AG04449 (cell line): ENCODE data around the gene CAPZB.

ENCODE experiments used
- CTCF ChIA-PET: fragments of 350-600 bp; formaldehyde crosslinking; extraction: SDS; loops from one replicate; lab custom pipeline; 2021; ENCODE audit warnings: antibody characterized with exemption; lab: Yijun Ruan, JAX
- POLR2A ChIA-PET: fragments of 400-600, 350-600 bp; formaldehyde crosslinking; extraction: SDS; loops from one replicate; lab custom pipeline; 2020; ENCODE audit warnings: antibody characterized with exemption, inconsistent platforms; lab: Yijun Ruan, JAX
- DNase-seq: peaks from one replicate; pipeline ENCODE4 v3.0.0-alpha.2; 2010; ENCODE audit warnings: low read depth, low spot score
- H3K4me3 ChIP-seq: 2 replicates; pipeline ENCODE4 v1.5.1; 2011; ENCODE audit warnings: low read depth, mild to moderate bottlenecking, control low read depth, low read length
- CTCF ChIP-seq: IDR thresholded peaks from one replicate; pipeline ENCODE4 v1.5.1; 2011; ENCODE audit warnings: mild to moderate bottlenecking, moderate library complexity, low read length, control low read depth, inconsistent platforms; ENCODE audit not compliant: insufficient read depth; ENCODE audit errors: missing control alignments

Gene CAPZB

GRCh38 chr1:19338323-19338762 is 147.0 kb downstream of the CAPZB start:
- POLR2A ChIA-PET, result no interaction called here
- TF ChIP-seq CTCF, result peak; percentile 19
- no peak for DNase-seq
- no peak overlapping the region for H3K4me3 ChIP-seq
- CTCF ChIA-PET, result interaction anchor here (0.9 to 13.5 kb wide), 5 partner anchors 10 to 322 kb away, joined by 3 to 178 read pairs (median 4); no protein-coding TSS in a partner anchor

GRCh38 chr1:19337289-19337688 is 148.1 kb downstream of the CAPZB start:
- TF ChIP-seq CTCF, result no peak
- ChIA-PET POLR2A (no interaction called here), CTCF (interaction anchor here (1.3 to 2.1 kb wide), 3 partner anchors 11 to 316 kb away, joined by 4 to 8 read pairs (median 6); no protein-coding TSS in a partner anchor)
- H3K4me3 ChIP-seq, result no peak overlapping the region
- no peak for DNase-seq

GRCh38 chr1:19336543-19336942 is 148.8 kb downstream of the CAPZB start:
- ChIA-PET POLR2A (interaction anchor here (0.7 kb wide), 1 partner anchor 24 kb away, joined by 3 read pairs; the partner anchor contains the start of gene SLC66A1), CTCF (interaction anchor here (1.8 kb wide), 1 partner anchor 314 kb away, joined by 8 read pairs; no protein-coding TSS in a partner anchor)
- DNase-seq, result no peak
- no peak overlapping the region for H3K4me3 ChIP-seq
- TF ChIP-seq CTCF, result no peak

GRCh38 chr1:19333587-19334354 is 151.6 kb downstream of the CAPZB start:
- no peak overlapping the region for H3K4me3 ChIP-seq
- no peak for TF ChIP-seq CTCF
- POLR2A ChIA-PET, result no interaction called here
- CTCF ChIA-PET, result interaction anchor here (1.1 to 5.2 kb wide), 4 partner anchors 9 to 327 kb away, joined by 4 to 37 read pairs (median 6); no protein-coding TSS in a partner anchor
- DNase-seq, result no peak

GRCh38 chr1:19332832-19333231 is 152.5 kb downstream of the CAPZB start:
- H3K4me3 ChIP-seq, result no peak overlapping the region
- no peak for TF ChIP-seq CTCF
- ChIA-PET POLR2A (interaction anchor here (1.5 kb wide), 1 partner anchor 18 kb away, joined by 3 read pairs; no protein-coding TSS in a partner anchor), CTCF (interaction anchor here (1.1 to 5.2 kb wide), 3 partner anchors 10 to 328 kb away, joined by 5 to 37 read pairs (median 6); no protein-coding TSS in a partner anchor)
- DNase-seq, result no peak

GRCh38 chr1:19331262-19331878 is 154.0 kb downstream of the CAPZB start:
- no peak for TF ChIP-seq CTCF
- POLR2A ChIA-PET, result no interaction called here
- CTCF ChIA-PET, result interaction anchor here (1.1 to 5.2 kb wide), 4 partner anchors 8 to 322 kb away, joined by 3 to 37 read pairs (median 4); no protein-coding TSS in a partner anchor
- no peak for DNase-seq
- no peak overlapping the region for H3K4me3 ChIP-seq
